ENCODE data around the gene GALNT9.

GALNT9 gene

DNA sequence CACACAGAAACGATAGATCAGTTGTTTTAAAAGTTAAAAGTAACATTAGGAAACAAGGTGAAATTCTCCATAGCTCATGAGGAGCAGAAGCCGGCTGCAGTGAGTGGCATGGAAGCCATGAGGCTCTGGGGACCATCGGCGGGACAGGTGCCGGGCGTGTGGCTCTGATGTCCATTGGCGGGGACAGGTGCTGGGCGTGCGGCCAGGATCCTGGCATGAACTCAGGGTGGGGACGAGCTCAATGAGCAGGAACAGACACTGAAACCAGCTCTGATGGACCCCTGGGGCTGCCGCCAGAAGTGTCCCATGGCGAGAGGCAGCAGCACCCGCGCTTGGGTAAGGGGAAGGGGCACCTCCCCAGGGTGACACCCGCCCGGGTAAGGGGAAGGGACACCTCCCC, 110.1 kb downstream of the GALNT9 start:
- ChIA-PET POLR2A (interaction anchor here (1.2 kb wide), 1 partner anchor 66 kb away, joined by 3 read pairs; no protein-coding TSS in a partner anchor), CTCF (interaction anchor here (0.7 to 1.2 kb wide), 5 partner anchors 13 to 195 kb away, joined by 3 to 10 read pairs (median 3); no protein-coding TSS in a partner anchor)
- TF ChIP-seq NFRKB (IDR thresholded peaks at IDR 0.05) = no peak
- no peak for DNase-seq (ENCODE audit: extremely low spot score)

DNA sequence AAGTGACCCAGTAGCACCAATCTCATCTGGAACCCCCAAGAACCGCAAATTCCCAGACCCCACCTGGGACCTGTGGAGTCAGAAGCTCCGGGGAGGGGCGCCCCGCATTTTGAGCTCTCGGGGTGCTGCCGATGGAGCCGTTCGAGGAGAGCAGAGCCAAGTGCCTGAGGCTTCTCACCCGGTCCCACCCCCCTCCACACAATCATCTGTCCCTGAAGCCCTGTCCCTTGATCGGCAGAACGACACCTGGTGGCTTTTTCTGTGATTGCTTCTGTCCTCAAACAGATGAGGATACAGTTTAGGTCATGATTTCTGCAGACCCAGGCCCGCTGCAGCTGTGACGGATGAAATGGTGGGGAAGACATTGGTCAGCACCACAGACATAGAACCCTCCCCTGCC, 110.5 kb downstream of the GALNT9 start:
- TF ChIP-seq HDGF (IDR thresholded peaks at IDR 0.05; ENCODE audit: borderline replicate concordance) = no peak
- TF ChIP-seq L3MBTL2 (conservative IDR thresholded peaks at IDR 0.05) = no peak
- TF ChIP-seq, protein P1, sequence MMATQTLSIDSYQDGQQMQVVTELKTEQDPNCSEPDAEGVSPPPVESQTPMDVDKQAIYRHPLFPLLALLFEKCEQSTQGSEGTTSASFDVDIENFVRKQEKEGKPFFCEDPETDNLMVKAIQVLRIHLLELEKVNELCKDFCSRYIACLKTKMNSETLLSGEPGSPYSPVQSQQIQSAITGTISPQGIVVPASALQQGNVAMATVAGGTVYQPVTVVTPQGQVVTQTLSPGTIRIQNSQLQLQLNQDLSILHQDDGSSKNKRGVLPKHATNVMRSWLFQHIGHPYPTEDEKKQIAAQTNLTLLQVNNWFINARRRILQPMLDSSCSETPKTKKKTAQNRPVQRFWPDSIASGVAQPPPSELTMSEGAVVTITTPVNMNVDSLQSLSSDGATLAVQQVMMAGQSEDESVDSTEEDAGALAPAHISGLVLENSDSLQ (IDR thresholded peaks at IDR 0.05) = no peak
- TF ChIP-seq SUZ12 (IDR thresholded peaks at IDR 0.05) = no peak
- TF ChIP-seq ARNT (IDR thresholded peaks at IDR 0.05) = no peak
- no peak for TF ChIP-seq TARDBP (IDR thresholded peaks at IDR 0.05)
- POLR2A ChIA-PET = interaction anchor here (1.2 kb wide), 1 partner anchor 65 kb away, joined by 3 read pairs; no protein-coding TSS in a partner anchor
- peak; percentile 81 for DNase-seq (ENCODE audit: extremely low spot score)
- CTCF ChIA-PET = interaction anchor here (0.6 to 1.2 kb wide), 5 partner anchors 8 to 195 kb away, joined by 3 to 10 read pairs (median 3); no protein-coding TSS in a partner anchor

DNA sequence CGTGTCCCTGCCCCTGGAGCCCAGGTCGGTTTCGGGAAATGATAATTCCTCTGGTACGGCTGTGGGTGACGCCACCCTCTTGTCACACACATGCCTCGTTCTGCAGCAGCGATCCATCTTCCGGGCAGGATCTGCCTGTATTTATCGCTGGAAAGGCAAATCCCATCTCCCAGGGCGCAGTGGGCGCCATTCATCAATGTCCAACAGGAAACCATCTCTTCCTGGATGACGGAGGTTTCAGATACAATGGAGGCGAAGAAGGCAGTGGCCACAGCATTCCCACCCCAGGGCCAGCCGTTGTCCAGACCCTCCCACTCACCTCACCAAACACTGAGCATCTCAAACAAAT, 110.9 kb downstream of the GALNT9 start:
- no peak for DNase-seq (ENCODE audit: extremely low spot score)
- TF ChIP-seq TARDBP (IDR thresholded peaks at IDR 0.05) (no peak), SUZ12 (IDR thresholded peaks at IDR 0.05) (no peak), CTBP1 (IDR thresholded peaks at IDR 0.05; ENCODE audit: borderline replicate concordance) (no peak), FOXK2 (IDR thresholded peaks at IDR 0.05) (no peak), FOXA1 (IDR thresholded peaks at IDR 0.05) (no peak), LEF1 (IDR thresholded peaks at IDR 0.05; ENCODE audit: borderline replicate concordance) (no peak), SP1 (IDR thresholded peaks at IDR 0.05) (no peak), NFRKB (IDR thresholded peaks at IDR 0.05) (no peak), ARNT (IDR thresholded peaks at IDR 0.05) (no peak), L3MBTL2 (conservative IDR thresholded peaks at IDR 0.05) (no peak), ELF4 (IDR thresholded peaks at IDR 0.05) (no peak), HDGF (IDR thresholded peaks at IDR 0.05; ENCODE audit: borderline replicate concordance) (no peak), BHLHE40 (IDR thresholded peaks at IDR 0.05; ENCODE audit: borderline replicate concordance) (no peak), ZNF384 (IDR thresholded peaks at IDR 0.05) (no peak)
- TF ChIP-seq, protein P1 (IDR thresholded peaks at IDR 0.05) = no peak
- ChIA-PET POLR2A (no interaction called here), CTCF (interaction anchor here (0.6 kb wide), 1 partner anchor 8 kb away, joined by 3 read pairs; no protein-coding TSS in a partner anchor)

DNA sequence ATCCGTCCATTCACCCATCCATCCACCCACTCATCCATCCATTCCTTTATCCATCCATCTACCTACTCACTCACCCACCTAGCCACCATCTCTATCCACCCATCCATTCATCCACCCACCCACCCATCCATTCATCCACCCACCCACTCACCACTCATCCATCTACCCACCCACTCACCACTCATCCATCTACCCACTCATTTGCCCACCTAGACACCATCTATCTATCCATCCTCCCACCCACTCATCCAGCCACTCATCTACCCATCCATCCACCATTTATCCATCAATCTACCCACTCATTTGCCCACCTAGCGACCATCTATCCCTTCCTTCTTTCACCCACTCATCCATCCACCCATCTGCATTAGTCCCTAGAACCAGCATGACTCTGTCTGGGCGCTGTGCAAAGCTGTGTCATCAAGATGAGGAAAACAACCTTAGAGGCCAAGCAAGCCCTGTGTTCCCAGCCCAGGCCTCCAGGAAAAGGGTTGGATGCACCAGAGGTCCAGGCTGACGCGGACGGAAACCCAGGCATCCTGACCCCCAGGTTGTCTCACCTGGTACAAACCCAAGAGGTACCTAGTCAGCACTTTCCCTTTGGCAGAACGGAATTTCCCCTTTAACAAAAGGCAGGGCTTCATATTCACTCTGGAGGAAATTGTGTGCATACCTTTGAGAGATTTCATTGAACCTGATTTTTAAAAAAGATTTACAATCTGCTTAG, 111.4 kb downstream of the GALNT9 start:
- POLR2A ChIA-PET = no interaction called here
- TF ChIP-seq, protein P1 (IDR thresholded peaks at IDR 0.05) = no peak
- TF ChIP-seq CTBP1 (IDR thresholded peaks at IDR 0.05; ENCODE audit: borderline replicate concordance) = no peak
- TF ChIP-seq HDGF (IDR thresholded peaks at IDR 0.05; ENCODE audit: borderline replicate concordance) = no peak
- TF ChIP-seq LEF1 (IDR thresholded peaks at IDR 0.05; ENCODE audit: borderline replicate concordance) = no peak
- no peak for TF ChIP-seq SUZ12 (IDR thresholded peaks at IDR 0.05)
- TF ChIP-seq BHLHE40 (IDR thresholded peaks at IDR 0.05; ENCODE audit: borderline replicate concordance) = no peak
- no peak for TF ChIP-seq FOXM1 (IDR thresholded peaks at IDR 0.05; ENCODE audit: borderline replicate concordance)
- TF ChIP-seq SP1 (IDR thresholded peaks at IDR 0.05) = no peak
- no peak for TF ChIP-seq ZNF384 (IDR thresholded peaks at IDR 0.05)
- no peak for TF ChIP-seq ARNT (IDR thresholded peaks at IDR 0.05)
- TF ChIP-seq FOXK2 (IDR thresholded peaks at IDR 0.05) = no peak
- no peak for DNase-seq (ENCODE audit: extremely low spot score)
- CTCF ChIA-PET = no interaction called here

DNA sequence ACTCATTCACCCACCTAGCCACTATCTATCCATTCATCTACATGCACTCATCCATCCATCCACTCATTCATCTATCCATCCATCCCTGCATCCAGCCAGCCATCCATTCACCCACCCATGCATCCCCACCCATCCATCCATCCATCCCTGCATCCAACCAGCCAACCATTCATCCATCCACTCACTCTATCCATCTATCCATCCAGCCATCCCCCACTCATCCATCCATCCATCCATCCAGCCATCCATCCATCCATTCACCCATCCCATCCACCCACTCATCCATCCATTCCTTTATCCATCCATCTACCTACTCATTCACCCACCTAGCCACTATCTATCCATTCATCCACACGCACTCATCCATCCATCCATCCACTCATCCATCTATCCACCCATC, 112.0 kb downstream of the GALNT9 start:
- TF ChIP-seq ZNF384 (IDR thresholded peaks at IDR 0.05) = no peak
- no peak for TF ChIP-seq BHLHE40 (IDR thresholded peaks at IDR 0.05; ENCODE audit: borderline replicate concordance)
- no peak for TF ChIP-seq L3MBTL2 (conservative IDR thresholded peaks at IDR 0.05)
- no peak for TF ChIP-seq ARNT (IDR thresholded peaks at IDR 0.05)
- no peak for TF ChIP-seq ELF4 (IDR thresholded peaks at IDR 0.05)
- TF ChIP-seq, protein P1 (IDR thresholded peaks at IDR 0.05) = no peak
- no peak for TF ChIP-seq CTBP1 (IDR thresholded peaks at IDR 0.05; ENCODE audit: borderline replicate concordance)
- TF ChIP-seq NFRKB (IDR thresholded peaks at IDR 0.05) = no peak
- TF ChIP-seq HDGF (IDR thresholded peaks at IDR 0.05; ENCODE audit: borderline replicate concordance) = no peak
- no peak for TF ChIP-seq FOXA1 (IDR thresholded peaks at IDR 0.05)
- ChIA-PET CTCF (no interaction called here), POLR2A (no interaction called here)
- DNase-seq (ENCODE audit: extremely low spot score) = no peak

DNA sequence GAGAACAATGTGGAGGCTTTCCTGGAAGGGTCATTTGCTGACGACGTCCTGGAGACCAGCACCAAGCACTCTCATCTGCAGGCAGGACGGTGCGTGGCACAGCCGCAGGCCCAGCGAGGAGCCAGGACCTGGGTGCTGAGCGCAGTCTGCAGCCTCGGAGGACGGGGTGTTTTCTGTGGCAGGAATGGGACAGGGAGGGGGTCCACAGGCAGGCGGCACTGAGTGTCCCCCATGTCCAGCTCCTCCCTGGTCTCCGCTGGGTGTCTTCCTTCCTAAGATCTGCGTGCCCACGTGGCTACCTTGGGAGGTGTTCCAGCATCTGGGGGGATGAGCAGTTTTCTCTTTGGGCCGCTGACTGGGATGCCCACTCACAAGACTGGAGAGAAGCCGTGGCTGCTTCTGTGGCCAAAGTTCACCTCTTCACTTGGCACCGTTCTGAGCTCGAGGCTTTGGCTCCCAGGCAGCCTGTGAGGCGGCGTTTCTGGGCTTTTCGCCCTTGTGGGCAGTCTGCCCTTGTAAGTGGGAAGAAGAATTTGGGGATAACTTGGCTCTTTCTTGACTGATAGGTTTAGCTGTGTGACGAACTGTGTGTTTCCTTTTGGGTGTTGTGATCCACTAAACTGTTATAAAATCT, 112.9 kb downstream of the GALNT9 start:
- DNase-seq (ENCODE audit: extremely low spot score) = no peak
- ChIA-PET POLR2A (no interaction called here), CTCF (no interaction called here)
- TF ChIP-seq TARDBP (IDR thresholded peaks at IDR 0.05) (no peak), ZNF384 (IDR thresholded peaks at IDR 0.05) (no peak), LEF1 (IDR thresholded peaks at IDR 0.05; ENCODE audit: borderline replicate concordance) (no peak), BHLHE40 (IDR thresholded peaks at IDR 0.05; ENCODE audit: borderline replicate concordance) (no peak), FOXM1 (IDR thresholded peaks at IDR 0.05; ENCODE audit: borderline replicate concordance) (no peak), ARNT (IDR thresholded peaks at IDR 0.05) (no peak), ELF4 (IDR thresholded peaks at IDR 0.05) (no peak), FOXA1 (IDR thresholded peaks at IDR 0.05) (no peak), SP1 (IDR thresholded peaks at IDR 0.05) (no peak), HDGF (IDR thresholded peaks at IDR 0.05; ENCODE audit: borderline replicate concordance) (no peak), NFRKB (IDR thresholded peaks at IDR 0.05) (no peak), SUZ12 (IDR thresholded peaks at IDR 0.05) (no peak), L3MBTL2 (conservative IDR thresholded peaks at IDR 0.05) (no peak), CTBP1 (IDR thresholded peaks at IDR 0.05; ENCODE audit: borderline replicate concordance) (no peak), FOXK2 (IDR thresholded peaks at IDR 0.05) (no peak)
- TF ChIP-seq, protein P1 (IDR thresholded peaks at IDR 0.05) = no peak

All from HEK293T (cell line).